GM19351 (cell line): ENCODE results near the gene PSMB9.
"Not testable (repeated sequence)": the region's sequence is repeated elsewhere in the genome, so short reads cannot be mapped to it uniquely, and the experiment has no call there.

Experiments
- ATAC-seq: cut with Tn5 transposase; IDR thresholded peaks from one replicate; pipeline ENCODE4 v1.9.1; 2021; ENCODE audit warnings: mild to moderate bottlenecking, moderate library complexity; ENCODE audit not compliant: unreplicated experiment

The PSMB9 gene

GRCh38 chr6:32857156-32857891, 3.3 kb downstream of the PSMB9 start:
- no peak for ATAC-seq

- no peak for ATAC-seq
Measured at GRCh38 chr6:32858194-32858593, 4.2 kb downstream of the PSMB9 start.

- ATAC-seq, result no peak
Measured at GRCh38 chr6:32860674-32861073, 6.7 kb downstream of the PSMB9 start.

GRCh38 chr6:32862725-32863124, 8.7 kb downstream of the PSMB9 start:
- no peak for ATAC-seq

GRCh38 chr6:32865724-32866443, 11.9 kb downstream of the PSMB9 start:
- no peak for ATAC-seq

GRCh38 chr6:32867022-32867477, 13.1 kb downstream of the PSMB9 start:
- ATAC-seq, result no peak

- no peak for ATAC-seq
Measured at GRCh38 chr6:32867554-32868256, 13.7 kb downstream of the PSMB9 start.

GRCh38 chr6:32868257-32868788, 14.3 kb downstream of the PSMB9 start:
- no peak for ATAC-seq

- ATAC-seq, result not testable (repeated sequence)
Measured at GRCh38 chr6:32873947-32874346, 20.0 kb downstream of the PSMB9 start.

GRCh38 chr6:32876603-32877002, 22.6 kb downstream of the PSMB9 start:
- ATAC-seq, result no peak

- no peak for ATAC-seq
Measured at GRCh38 chr6:32879691-32880090, 25.7 kb downstream of the PSMB9 start.

- not testable (repeated sequence) for ATAC-seq
Measured at GRCh38 chr6:32880962-32881361, 27.0 kb downstream of the PSMB9 start.

GRCh38 chr6:32882879-32883250, 28.9 kb downstream of the PSMB9 start:
- ATAC-seq, result no peak

GRCh38 chr6:32883789-32884188, 29.8 kb downstream of the PSMB9 start:
- no peak for ATAC-seq

GRCh38 chr6:32885698-32886286, 31.8 kb downstream of the PSMB9 start:
- ATAC-seq, result no peak

GRCh38 chr6:32886681-32887383, 32.8 kb downstream of the PSMB9 start:
- ATAC-seq, result no peak

GRCh38 chr6:32887616-32888015, 33.6 kb downstream of the PSMB9 start:
- no peak for ATAC-seq

- ATAC-seq, result no peak
Measured at GRCh38 chr6:32888576-32888975, 34.6 kb downstream of the PSMB9 start.

- no peak for ATAC-seq
Measured at GRCh38 chr6:32889533-32889932, 35.5 kb downstream of the PSMB9 start.

GRCh38 chr6:32890831-32891230, 36.8 kb downstream of the PSMB9 start:
- no peak for ATAC-seq
